Calu3 (cell line): ENCODE results near the gene GCH1. TPM values are rescaled to one million over a fixed set of nuclear protein-coding genes. Genes with fewer than 3 reads are reported as not detected.
"Not testable (repeated sequence)": the region's sequence is repeated elsewhere in the genome, so short reads cannot be mapped to it uniquely, and the experiment has no call there.

Source experiments
- BruUV-seq: library from RNA; stranded (reverse); fragments of 400-500 nt; replicated peaks from 2 replicates; lab custom pipeline; 2021; lab: Mats Ljungman, UMichigan
- CTCF ChIA-PET: fragments of 300-600 bp; sonication (Branson Sonifier 250); formaldehyde crosslinking; loops from one replicate; lab custom pipeline; 2022; ENCODE audit warnings: antibody characterized with exemption; lab: Charles Lee
- DNase-seq: peaks from one replicate; pipeline ENCODE4 v3.0.0; 2022
- H3K27ac Mint-ChIP-seq: one replicate; pipeline ENCODE4 v1.8.0; 2022; ENCODE audit warnings: mixed read lengths; ENCODE audit not compliant: unreplicated experiment
- H3K27me3 Mint-ChIP-seq: one replicate; pipeline ENCODE4 v1.8.0; 2022; ENCODE audit warnings: mixed read lengths; ENCODE audit not compliant: unreplicated experiment
- H3K36me3 Mint-ChIP-seq: one replicate; pipeline ENCODE4 v1.8.0; 2022; ENCODE audit warnings: mild to moderate bottlenecking, moderate library complexity, mixed read lengths; ENCODE audit not compliant: insufficient read depth, unreplicated experiment
- H3K4me1 Mint-ChIP-seq: one replicate; pipeline ENCODE4 v1.8.0; 2022; ENCODE audit warnings: mild to moderate bottlenecking, low read depth, mixed read lengths; ENCODE audit not compliant: unreplicated experiment
- H3K4me3 Mint-ChIP-seq: one replicate; pipeline ENCODE4 v1.8.0; 2022; ENCODE audit warnings: mild to moderate bottlenecking, low read depth, moderate library complexity, mixed read lengths; ENCODE audit not compliant: unreplicated experiment
- H3K9me3 Mint-ChIP-seq: one replicate; pipeline ENCODE4 v1.8.0; 2022; ENCODE audit warnings: low read depth, mixed read lengths; ENCODE audit not compliant: unreplicated experiment
- intact Hi-C: fragments of 100-400 bp; cut with micrococcal nuclease; formaldehyde crosslinking; loops from one replicate; pipeline ENCODE4 v1.10.0; 2022; ENCODE audit not compliant: unreplicated experiment
- total RNA-seq: library from RNA; stranded (reverse); gene quantifications from 2 replicates; pipeline ENCODE4 v1.2.3, GENCODE V29; 2022
- TF ChIP-seq, protein P1 (sequence below): fragments of 200-600 bp; IDR thresholded peaks from one replicate; pipeline ENCODE4 v1.8.0; 2022; ENCODE audit warnings: antibody characterized with exemption; ENCODE audit not compliant: unreplicated experiment

The GCH1 gene
- total RNA-seq, 1 experiment from 2014 or later, result 6.8 TPM

DNA sequence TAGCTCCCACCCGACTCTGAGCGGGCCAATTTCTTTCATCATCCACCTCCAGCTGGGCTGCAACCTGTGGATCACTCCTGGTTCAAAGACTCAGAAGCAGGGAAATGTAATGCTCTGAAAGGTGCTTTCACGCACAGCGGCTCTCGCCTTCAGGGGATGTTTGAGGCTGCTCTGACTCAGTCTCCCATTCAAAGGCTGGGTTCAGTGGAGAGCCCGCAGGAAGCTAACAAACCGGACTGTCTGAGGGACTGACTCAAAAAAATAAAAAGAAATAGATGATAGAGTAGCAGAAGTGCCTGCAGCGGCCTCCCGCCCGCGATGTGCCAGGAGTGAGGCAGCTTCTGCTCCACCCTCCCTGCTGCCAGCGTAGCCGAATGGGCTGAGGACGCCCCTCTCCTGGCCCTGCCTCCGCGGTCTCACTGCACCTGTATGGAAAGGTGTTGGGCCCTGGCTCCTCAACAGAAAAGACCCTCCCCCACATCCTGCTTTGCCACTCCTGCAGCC lies 98.0 kb downstream of the GCH1 start:
- TF ChIP-seq, protein P1, sequence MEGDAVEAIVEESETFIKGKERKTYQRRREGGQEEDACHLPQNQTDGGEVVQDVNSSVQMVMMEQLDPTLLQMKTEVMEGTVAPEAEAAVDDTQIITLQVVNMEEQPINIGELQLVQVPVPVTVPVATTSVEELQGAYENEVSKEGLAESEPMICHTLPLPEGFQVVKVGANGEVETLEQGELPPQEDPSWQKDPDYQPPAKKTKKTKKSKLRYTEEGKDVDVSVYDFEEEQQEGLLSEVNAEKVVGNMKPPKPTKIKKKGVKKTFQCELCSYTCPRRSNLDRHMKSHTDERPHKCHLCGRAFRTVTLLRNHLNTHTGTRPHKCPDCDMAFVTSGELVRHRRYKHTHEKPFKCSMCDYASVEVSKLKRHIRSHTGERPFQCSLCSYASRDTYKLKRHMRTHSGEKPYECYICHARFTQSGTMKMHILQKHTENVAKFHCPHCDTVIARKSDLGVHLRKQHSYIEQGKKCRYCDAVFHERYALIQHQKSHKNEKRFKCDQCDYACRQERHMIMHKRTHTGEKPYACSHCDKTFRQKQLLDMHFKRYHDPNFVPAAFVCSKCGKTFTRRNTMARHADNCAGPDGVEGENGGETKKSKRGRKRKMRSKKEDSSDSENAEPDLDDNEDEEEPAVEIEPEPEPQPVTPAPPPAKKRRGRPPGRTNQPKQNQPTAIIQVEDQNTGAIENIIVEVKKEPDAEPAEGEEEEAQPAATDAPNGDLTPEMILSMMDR, result no peak
- DNase-seq, result no peak
- Mint-ChIP-seq H3K4me1 (peaks cover 6% of the 10 kb centered on the region), H3K9me3 (no peaks in the 10 kb centered on the region), H3K27ac (no peak overlapping the region), H3K4me3 (no peak overlapping the region), H3K27me3 (peaks cover 54% of the 10 kb centered on the region), H3K36me3 (no peaks in the 10 kb centered on the region)
- intact Hi-C loops, result loop anchor here (2.0 to 5.0 kb wide), 2 partner anchors 98 to 240 kb away; partner anchors contain the start of gene GCH1
- CTCF ChIA-PET, result interaction anchor here (0.5 kb wide), 1 partner anchor 356 kb away, joined by 7 read pairs; no protein-coding TSS in a partner anchor
- no TSS peak for BruUV-seq

GRCh38 chr14:54803926-54804537 lies 98.6 kb downstream of the GCH1 start:
- H3K27me3 Mint-ChIP-seq, result peaks cover 60% of the 10 kb centered on the region
- BruUV-seq, result no TSS peak
- DNase-seq, result no peak
- H3K4me3 Mint-ChIP-seq, result no peak overlapping the region
- H3K27ac Mint-ChIP-seq, result no peak overlapping the region
- H3K4me1 Mint-ChIP-seq, result peaks cover 6% of the 10 kb centered on the region
- intact Hi-C loops, result loop anchor here (2.0 kb wide), 1 partner anchor 239 kb away; no protein-coding TSS in a partner anchor
- H3K9me3 Mint-ChIP-seq, result no peaks in the 10 kb centered on the region
- no peaks in the 10 kb centered on the region for H3K36me3 Mint-ChIP-seq
- TF ChIP-seq, protein P1, result no peak
- CTCF ChIA-PET, result interaction anchor here (1.2 kb wide), 1 partner anchor 10 kb away, joined by 3 read pairs; no protein-coding TSS in a partner anchor

- DNase-seq, result no peak
- Mint-ChIP-seq H3K4me1 (peaks cover 6% of the 10 kb centered on the region), H3K4me3 (no peak overlapping the region), H3K36me3 (no peaks in the 10 kb centered on the region), H3K27me3 (peaks cover 60% of the 10 kb centered on the region), H3K27ac (no peak overlapping the region), H3K9me3 (no peaks in the 10 kb centered on the region)
- no TSS peak for BruUV-seq
- CTCF ChIA-PET, result interaction anchor here (1.2 kb wide), 1 partner anchor 9 kb away, joined by 3 read pairs; no protein-coding TSS in a partner anchor
- intact Hi-C loops, result no loop called here
- TF ChIP-seq, protein P1, result no peak
Observed at GRCh38 chr14:54803396-54803795, 99.2 kb downstream of the GCH1 start.

DNA sequence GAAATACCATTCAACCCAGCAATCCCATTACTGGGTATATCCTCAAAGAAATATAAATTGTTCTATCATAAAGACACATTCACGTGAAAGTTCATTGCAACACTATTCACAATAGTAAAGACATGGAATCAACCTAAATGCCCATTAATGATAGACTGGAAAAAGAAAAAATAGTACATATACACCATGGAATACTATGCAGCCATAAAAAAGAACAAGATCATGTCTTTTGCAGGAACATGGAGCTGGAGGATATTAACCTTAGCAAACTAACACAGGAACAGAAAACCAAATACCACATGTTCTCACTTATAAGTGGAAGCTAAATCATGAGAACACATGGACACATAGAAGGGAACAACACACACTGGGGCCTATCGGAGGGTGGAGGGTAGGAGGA lies 101.1 kb downstream of the GCH1 start:
- DNase-seq, CTCF ChIA-PET, H3K36me3 Mint-ChIP-seq, BruUV-seq, intact Hi-C loops, H3K4me3 Mint-ChIP-seq, H3K9me3 Mint-ChIP-seq, H3K27ac Mint-ChIP-seq, H3K4me1 Mint-ChIP-seq: not testable (repeated sequence)
- peaks cover 60% of the 10 kb centered on the region for H3K27me3 Mint-ChIP-seq
